GM12872 (cell line): Measurements from ENCODE around the gene RFPL4AL1.
"Not testable (repeated sequence)": the region's sequence is repeated elsewhere in the genome, so short reads cannot be mapped to it uniquely, and the experiment has no call there.

Source experiments
- TF ChIP-seq, protein P1 (sequence below): IDR thresholded peaks from 3 replicates; pipeline ENCODE4 v1.5.1; 2011; ENCODE audit warnings: low read depth, mild to moderate bottlenecking, low read length, moderate library complexity; ENCODE audit not compliant: insufficient read depth

The RFPL4AL1 gene

DNA sequence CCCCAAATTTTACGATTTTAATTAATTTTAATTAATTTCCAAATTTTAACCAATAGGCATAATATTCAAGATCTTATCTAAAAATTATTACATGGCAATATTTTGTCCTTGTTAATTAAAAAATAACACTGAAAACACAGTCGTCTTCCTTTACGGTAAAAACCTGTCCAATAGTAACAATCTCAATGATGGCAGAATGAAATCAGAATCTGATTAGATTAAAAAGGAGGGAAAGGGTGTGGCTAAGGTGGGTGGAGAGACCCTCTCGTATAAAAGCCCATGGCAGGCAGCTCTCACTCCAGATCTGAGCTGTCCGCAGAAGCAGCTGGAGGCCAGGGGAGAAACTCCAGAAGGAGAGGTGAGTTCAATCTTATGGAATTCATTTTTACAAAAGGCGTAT, at the start of gene RFPL4AL1:
Gene RFPL4AL1, plus strand, starts transcription at position 301 of the 400 bp plus-strand sequence. CDS start 2,687 bp downstream, outside the sequence.
- TF ChIP-seq, protein P1, sequence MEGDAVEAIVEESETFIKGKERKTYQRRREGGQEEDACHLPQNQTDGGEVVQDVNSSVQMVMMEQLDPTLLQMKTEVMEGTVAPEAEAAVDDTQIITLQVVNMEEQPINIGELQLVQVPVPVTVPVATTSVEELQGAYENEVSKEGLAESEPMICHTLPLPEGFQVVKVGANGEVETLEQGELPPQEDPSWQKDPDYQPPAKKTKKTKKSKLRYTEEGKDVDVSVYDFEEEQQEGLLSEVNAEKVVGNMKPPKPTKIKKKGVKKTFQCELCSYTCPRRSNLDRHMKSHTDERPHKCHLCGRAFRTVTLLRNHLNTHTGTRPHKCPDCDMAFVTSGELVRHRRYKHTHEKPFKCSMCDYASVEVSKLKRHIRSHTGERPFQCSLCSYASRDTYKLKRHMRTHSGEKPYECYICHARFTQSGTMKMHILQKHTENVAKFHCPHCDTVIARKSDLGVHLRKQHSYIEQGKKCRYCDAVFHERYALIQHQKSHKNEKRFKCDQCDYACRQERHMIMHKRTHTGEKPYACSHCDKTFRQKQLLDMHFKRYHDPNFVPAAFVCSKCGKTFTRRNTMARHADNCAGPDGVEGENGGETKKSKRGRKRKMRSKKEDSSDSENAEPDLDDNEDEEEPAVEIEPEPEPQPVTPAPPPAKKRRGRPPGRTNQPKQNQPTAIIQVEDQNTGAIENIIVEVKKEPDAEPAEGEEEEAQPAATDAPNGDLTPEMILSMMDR: not testable (repeated sequence)

DNA sequence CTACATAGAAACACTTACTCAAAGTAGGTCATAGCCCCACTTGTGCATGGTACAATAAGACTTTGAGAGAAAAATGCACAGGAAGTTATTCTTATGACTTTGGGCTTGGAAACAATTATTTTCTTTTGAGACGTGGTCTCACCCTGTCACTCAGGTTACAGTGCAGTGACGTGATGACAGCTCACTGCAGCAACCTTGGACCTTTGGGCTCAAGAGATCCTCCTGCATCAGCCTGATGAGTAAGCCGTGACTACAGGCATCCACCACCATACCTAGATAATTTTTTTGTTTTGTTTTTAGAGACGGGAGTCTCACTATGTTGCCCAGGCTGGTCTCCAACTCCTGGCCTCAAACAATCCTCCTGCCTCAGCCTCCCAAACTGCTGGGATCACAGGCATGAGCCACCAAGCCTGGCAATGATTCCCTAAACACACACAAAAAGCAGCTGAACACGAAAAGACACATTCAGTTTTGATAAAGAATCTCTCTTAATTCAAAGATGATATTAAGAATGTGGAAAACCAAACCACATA, 48.6 kb upstream of the RFPL4AL1 start:
- TF ChIP-seq, protein P1: no peak

DNA sequence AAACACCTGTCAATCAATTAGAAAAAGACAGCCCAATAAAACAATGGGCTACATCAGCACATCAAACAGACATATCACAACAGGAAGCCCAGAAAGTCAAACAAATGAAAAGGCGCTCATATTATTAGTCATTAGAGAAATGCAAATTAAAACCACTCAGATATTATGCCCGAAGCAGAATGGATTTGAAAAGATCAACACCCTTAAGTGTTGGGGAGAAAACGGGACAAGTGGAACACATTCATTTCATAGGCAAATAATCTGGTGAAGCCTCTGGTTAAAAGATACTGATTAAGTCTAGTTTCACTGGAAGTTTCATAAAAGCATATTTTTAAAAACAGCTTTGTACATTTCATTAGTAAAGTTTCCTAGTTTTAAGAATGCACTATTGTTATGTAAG, 48.1 kb upstream of the RFPL4AL1 start:
- TF ChIP-seq, protein P1: no peak

- TF ChIP-seq, protein P1: no peak
These were observed 45.4 kb upstream of the RFPL4AL1 start for GRCh38 chr19:55723491-55723890.

- TF ChIP-seq, protein P1: no peak
These were observed 30.6 kb upstream of the RFPL4AL1 start, which contains the start of gene NLRP9 for GRCh38 chr19:55738302-55738701. Gene NLRP9 (minus strand): TSS chr19:55738402. CDS start chr19:55738374, 28 bp downstream.

GRCh38 chr19:55750715-55751114, 18.2 kb upstream of the RFPL4AL1 start:
- TF ChIP-seq, protein P1: no peak

DNA sequence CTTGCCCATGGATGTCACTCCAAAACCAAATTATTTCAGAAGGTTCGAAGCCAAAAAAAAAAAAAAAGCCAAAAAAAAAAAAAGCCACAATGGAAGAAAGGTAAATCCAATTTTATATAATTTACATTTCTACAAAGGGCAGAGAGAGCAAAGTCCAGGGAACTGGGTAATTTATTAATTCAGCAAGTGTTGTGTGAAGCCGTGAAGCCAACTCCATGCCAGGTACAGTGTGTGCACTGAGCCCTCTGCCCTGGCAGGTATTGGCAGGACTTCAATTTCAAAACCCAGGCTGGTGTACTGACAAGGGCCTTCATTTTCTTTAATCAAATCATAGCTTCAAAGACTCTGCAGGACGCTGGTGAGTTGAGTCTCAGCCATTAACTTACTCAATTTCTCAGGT, 15.5 kb upstream of the RFPL4AL1 start:
- TF ChIP-seq, protein P1: no peak
